BE2C (cell line): ENCODE data around the gene PLCL1.

Experiments
- DNase-seq: peaks from one replicate; pipeline ENCODE4 v3.0.0-alpha.2; 2020
- H3K27me3 ChIP-seq: fragments of 250-450 bp; sonication (Bioruptor Pico); 2 replicates; pipeline ENCODE4 v1.5.1; 2020; ENCODE audit warnings: mild to moderate bottlenecking
- H3K36me3 ChIP-seq: fragments of 250-450 bp; sonication (Bioruptor Pico); 2 replicates; pipeline ENCODE4 v1.5.1; 2020; ENCODE audit warnings: mild to moderate bottlenecking
- H3K4me1 ChIP-seq: fragments of 250-450 bp; sonication (Bioruptor Pico); 2 replicates; pipeline ENCODE4 v1.5.1; 2020
- H3K4me3 ChIP-seq: 2 replicates; pipeline ENCODE4 v1.5.1; 2011; ENCODE audit warnings: low read depth, low read length
- H3K9me3 ChIP-seq: fragments of 250-450 bp; sonication (Bioruptor Pico); 2 replicates; pipeline ENCODE4 v1.5.1; 2020
- TF ChIP-seq, protein P1 (sequence below): IDR thresholded peaks from 2 replicates; pipeline ENCODE4 v1.5.1; 2012; ENCODE audit warnings: mild to moderate bottlenecking, low read depth, low read length

Gene PLCL1

DNA sequence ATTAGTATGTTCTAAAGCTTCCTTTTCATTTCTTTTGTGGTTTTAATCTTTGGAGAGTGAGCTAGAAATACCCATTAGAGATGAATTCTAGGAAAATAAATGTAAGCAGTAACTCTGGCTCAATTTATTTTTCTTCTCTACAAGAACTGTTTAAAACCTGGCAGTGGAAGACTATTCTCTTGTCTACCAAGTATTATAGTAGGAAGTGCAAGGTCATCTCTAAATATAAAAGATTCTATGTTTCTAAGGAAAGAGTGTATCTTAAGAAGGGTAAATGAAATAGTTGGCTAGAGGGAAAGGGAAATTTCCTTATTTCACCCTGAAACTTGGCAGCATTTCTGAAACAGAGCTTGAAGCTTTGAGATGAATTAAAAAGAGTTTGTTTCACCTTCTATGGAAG lies 35.5 kb downstream of the PLCL1 start:
- no peaks in the 10 kb centered on the region for H3K27me3 ChIP-seq
- no peaks in the 10 kb centered on the region for H3K36me3 ChIP-seq
- TF ChIP-seq, protein P1, sequence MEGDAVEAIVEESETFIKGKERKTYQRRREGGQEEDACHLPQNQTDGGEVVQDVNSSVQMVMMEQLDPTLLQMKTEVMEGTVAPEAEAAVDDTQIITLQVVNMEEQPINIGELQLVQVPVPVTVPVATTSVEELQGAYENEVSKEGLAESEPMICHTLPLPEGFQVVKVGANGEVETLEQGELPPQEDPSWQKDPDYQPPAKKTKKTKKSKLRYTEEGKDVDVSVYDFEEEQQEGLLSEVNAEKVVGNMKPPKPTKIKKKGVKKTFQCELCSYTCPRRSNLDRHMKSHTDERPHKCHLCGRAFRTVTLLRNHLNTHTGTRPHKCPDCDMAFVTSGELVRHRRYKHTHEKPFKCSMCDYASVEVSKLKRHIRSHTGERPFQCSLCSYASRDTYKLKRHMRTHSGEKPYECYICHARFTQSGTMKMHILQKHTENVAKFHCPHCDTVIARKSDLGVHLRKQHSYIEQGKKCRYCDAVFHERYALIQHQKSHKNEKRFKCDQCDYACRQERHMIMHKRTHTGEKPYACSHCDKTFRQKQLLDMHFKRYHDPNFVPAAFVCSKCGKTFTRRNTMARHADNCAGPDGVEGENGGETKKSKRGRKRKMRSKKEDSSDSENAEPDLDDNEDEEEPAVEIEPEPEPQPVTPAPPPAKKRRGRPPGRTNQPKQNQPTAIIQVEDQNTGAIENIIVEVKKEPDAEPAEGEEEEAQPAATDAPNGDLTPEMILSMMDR, result no peak
- H3K4me3 ChIP-seq, result no peak overlapping the region
- no peak for DNase-seq
- H3K4me1 ChIP-seq, result no peaks in the 10 kb centered on the region
- H3K9me3 ChIP-seq, result no peaks in the 10 kb centered on the region

DNA sequence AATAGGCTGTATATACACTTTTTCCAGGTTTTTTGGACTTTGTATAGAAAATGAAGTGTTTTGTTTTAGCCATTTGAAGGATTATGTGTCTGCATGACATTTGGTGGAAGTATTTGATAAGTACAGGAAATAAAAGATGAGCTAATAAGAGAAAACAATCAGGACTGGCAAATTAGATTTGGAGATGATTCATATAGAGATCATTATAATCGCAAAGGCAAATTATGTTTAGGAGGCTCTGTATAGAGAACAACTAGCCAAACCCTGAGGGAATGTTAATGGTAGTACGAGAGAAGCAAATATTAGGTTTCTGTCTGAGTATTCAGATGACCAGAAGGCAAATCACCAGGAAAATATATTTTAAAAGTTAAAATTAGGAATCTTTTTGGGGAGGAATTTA lies 41.7 kb downstream of the PLCL1 start:
- no peaks in the 10 kb centered on the region for H3K36me3 ChIP-seq
- H3K4me1 ChIP-seq, result peaks cover 14% of the 10 kb centered on the region
- no peaks in the 10 kb centered on the region for H3K27me3 ChIP-seq
- H3K4me3 ChIP-seq, result no peak overlapping the region
- TF ChIP-seq, protein P1, result no peak
- no peaks in the 10 kb centered on the region for H3K9me3 ChIP-seq
- no peak for DNase-seq

DNA sequence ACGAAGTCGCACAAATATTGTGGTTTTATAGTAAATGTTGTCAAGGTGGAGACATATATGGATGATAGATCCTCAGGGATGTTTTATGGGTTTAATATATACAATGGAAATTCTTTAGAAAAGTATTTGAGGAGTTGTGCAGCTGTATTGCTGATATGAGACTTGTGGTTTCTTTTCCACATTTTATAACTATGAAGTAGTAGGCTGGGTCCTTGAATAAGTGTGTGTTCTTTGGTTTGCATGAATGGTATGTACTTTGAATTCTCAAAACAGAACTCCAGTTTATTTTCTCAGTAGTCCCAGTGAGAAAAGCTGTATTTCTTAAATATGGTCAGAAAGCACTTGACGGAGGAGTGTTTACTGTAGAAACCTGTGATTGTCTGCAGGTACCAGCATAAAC lies 42.4 kb downstream of the PLCL1 start:
- Histone ChIP-seq H3K27me3 (no peaks in the 10 kb centered on the region), H3K9me3 (no peaks in the 10 kb centered on the region), H3K36me3 (no peaks in the 10 kb centered on the region), H3K4me1 (peaks cover 14% of the 10 kb centered on the region), H3K4me3 (no peak overlapping the region)
- TF ChIP-seq, protein P1, result no peak
- no peak for DNase-seq

DNA sequence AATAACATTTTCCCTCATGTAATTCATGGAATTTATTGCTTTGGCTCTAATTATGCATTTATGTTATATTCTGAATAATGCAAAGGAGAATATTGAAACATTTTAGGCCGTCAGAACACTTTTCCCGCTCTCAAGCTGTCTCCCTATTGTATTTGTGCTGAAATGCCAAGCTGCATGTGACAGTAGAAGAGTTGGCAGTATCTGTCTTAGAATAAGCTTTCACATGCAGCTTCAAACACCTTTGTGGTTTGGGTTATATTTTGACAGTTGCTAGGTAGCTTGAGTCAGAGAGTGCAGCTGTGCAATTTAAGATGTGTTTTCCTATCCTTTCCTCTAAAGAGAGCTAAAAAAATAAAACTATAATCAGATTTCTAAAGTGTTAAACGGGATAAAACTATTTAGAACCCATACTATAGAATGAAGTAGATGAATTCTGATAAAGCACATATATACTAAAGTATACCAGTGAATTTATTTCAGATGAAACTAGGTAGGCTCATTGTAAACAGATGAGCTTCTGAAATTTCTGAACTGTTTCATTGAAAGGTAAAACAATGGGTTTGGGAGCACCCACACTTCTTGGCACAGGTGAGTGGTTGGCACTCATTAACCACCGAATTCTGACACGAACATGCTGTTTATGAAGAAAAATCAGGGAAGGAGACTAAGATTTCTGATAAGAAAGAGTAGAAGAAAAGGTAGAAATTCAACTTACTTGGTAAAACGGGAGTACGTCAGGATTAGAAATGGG lies 43.4 kb downstream of the PLCL1 start:
- Histone ChIP-seq H3K9me3 (no peaks in the 10 kb centered on the region), H3K36me3 (no peaks in the 10 kb centered on the region), H3K4me1 (peaks cover 14% of the 10 kb centered on the region), H3K27me3 (no peaks in the 10 kb centered on the region), H3K4me3 (no peak overlapping the region)
- TF ChIP-seq, protein P1, result no peak
- DNase-seq, result no peak

DNA sequence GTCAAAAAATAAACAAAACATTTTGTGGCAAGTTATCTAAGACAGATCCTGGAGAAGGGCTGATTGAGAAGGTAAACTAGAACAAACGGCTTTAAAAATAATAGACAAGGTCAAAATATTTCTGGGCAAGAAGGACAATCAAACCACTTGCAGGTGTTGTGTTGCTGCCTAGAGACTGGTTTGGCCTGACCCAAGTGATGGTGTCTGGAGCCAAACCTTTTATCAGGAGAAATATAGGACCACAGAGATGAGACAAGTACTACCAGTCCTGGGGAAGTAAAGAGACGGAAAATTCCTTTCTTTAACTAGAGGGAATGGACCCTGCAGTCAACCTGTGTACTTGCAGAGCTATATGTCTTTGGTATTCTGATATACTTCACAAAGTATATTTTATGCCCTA lies 44.2 kb downstream of the PLCL1 start:
- TF ChIP-seq, protein P1, result no peak
- H3K4me1 ChIP-seq, result peaks cover 14% of the 10 kb centered on the region
- no peak for DNase-seq

DNA sequence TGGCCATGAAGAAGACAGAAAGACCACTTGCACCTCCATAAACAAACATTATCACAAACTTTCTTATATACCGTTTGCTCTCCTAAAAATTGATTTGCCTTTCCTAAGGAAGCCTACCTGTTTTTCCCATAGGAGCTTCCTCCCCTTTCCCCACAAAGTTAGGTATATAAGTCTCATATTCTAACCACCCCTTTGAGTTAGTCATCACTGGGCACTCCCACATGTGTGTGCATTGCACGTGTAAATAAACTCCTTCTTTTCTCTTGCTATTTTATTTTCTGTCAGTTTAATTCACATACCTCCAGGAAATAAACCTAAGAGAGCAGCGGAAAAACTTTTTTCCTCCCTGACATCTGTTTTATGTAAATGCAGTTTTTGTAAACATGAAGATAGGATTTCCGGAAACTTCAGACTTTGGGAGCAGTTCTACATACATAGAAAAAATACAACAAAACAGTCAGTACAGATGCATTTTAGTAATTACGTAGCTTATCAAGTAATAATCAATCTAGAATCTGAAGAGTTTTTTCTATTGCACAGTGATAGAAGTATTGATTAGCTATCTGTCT lies 46.6 kb downstream of the PLCL1 start:
- Histone ChIP-seq H3K36me3 (no peaks in the 10 kb centered on the region), H3K27me3 (no peaks in the 10 kb centered on the region), H3K9me3 (no peaks in the 10 kb centered on the region), H3K4me3 (no peak overlapping the region), H3K4me1 (peaks cover 10% of the 10 kb centered on the region)
- TF ChIP-seq, protein P1, result no peak
- DNase-seq, result no peak

More for the DNA sequence above, 44.2 kb downstream of the PLCL1 start:
- H3K9me3 ChIP-seq, result no peaks in the 10 kb centered on the region
- H3K36me3 ChIP-seq, result no peaks in the 10 kb centered on the region
- no peak overlapping the region for H3K4me3 ChIP-seq
- H3K27me3 ChIP-seq, result no peaks in the 10 kb centered on the region
